Spleen (tissue), 11 donors: ENCODE data around the gene SDK1. TPM values are rescaled to one million over a fixed set of nuclear protein-coding genes. Genes with fewer than 3 reads are reported as not detected.

Experiments
- DNase-seq: peaks from one replicate; pipeline ENCODE4 v3.0.0-alpha.2; 2020
- H3K27ac ChIP-seq, 8 donors: fragments of 200-600 bp; sonication (generic) in 7 of 8; 1 replicate in 4 of 8; 2 replicates in 4 of 8; pipeline versions ENCODE4 v1.5.0 to v1.8.0; 2016 to 2021; ENCODE audit warnings: inconsistent platforms in 4 of 8, mild to moderate bottlenecking in 4 of 8, moderate library complexity in 1 of 8
- H3K27me3 ChIP-seq, 7 donors: fragments of 200-600 bp; sonication (generic) in 6 of 7; replicated peaks in 1 of 7; 1 replicate in 4 of 7; 2 replicates in 3 of 7; pipeline versions ENCODE4 v1.5.0 to v1.8.0; 2016 to 2021; ENCODE audit warnings: inconsistent platforms in 3 of 7, mild to moderate bottlenecking in 1 of 7
- H3K36me3 ChIP-seq, 6 donors: fragments of 200-600 bp; sonication (generic) in 5 of 6; 1 replicate in 4 of 6; 2 replicates in 2 of 6; pipeline versions ENCODE4 v1.5.0 to v1.8.0; 2016 to 2021; ENCODE audit warnings: inconsistent platforms in 2 of 6
- H3K4me1 ChIP-seq, 6 donors: fragments of 200-600 bp; sonication (generic) in 5 of 6; 1 replicate in 3 of 6; 2 replicates in 3 of 6; pipeline versions ENCODE4 v1.5.0 to v1.8.0; 2016 to 2021; ENCODE audit warnings: inconsistent platforms in 3 of 6
- H3K4me3 ChIP-seq, 8 donors: fragments of 200-600 bp; sonication (generic) in 7 of 8; 1 replicate in 4 of 8; 2 replicates in 4 of 8; pipeline versions ENCODE4 v1.5.0 to v1.8.0; 2016 to 2021; ENCODE audit warnings: inconsistent platforms in 4 of 8, mild to moderate bottlenecking in 4 of 8, moderate library complexity in 2 of 8
- H3K9me3 ChIP-seq, 8 donors: fragments of 200-600 bp; sonication (generic) in 7 of 8; 1 replicate in 4 of 8; 2 replicates in 4 of 8; pipeline versions ENCODE4 v1.5.0 to v1.8.0; 2016 to 2021; ENCODE audit warnings: inconsistent platforms in 4 of 8
- CTCF ChIP-seq, 11 experiments: fragments of 200-600 bp in 7 of 11; fragments of 450-650 bp in 4 of 11; sonication (generic) in 4 of 11; IDR thresholded peaks in 8 of 11; conservative IDR thresholded peaks in 3 of 11; 1 replicate in 7 of 11; 2 replicates in 4 of 11; pipeline versions ENCODE4 v1.4.0 to v1.8.0; 2016 to 2021; ENCODE audit warnings: antibody characterized with exemption in 11 of 11, inconsistent platforms in 4 of 11, mild to moderate bottlenecking in 1 of 11
- POLR2A ChIP-seq, 3 donors: fragments of 450-650 bp; IDR thresholded peaks; one replicate each; pipeline ENCODE4 v1.5.1; 2017; ENCODE audit warnings: antibody characterized with exemption in 3 of 3, mild to moderate bottlenecking in 1 of 3
- POLR2AphosphoS5 ChIP-seq, 3 donors: sonication (generic); formaldehyde crosslinking; IDR thresholded peaks; one replicate each; pipeline ENCODE4 v1.5.1; 2017; ENCODE audit warnings: antibody characterized with exemption in 3 of 3
- WGBS, 5 donors: extraction: QIAGEN DNeasy Blood & Tissue Kit in 3 of 5; methylation state at CpG; one replicate each; pipeline versions ENCODE4 v1.1.5 to v1.1.7; 2013 to 2018; 5-methylcytosine and 5-hydroxymethylcytosine counted together
- intact Hi-C: fragments of 100-400 bp; cut with DNase I; formaldehyde crosslinking; loops from one replicate; pipeline ENCODE4 v1.15.0; 2023; ENCODE audit warnings: low total_unique reads
- polyA plus RNA-seq, 3 donors: library from polyadenylated mRNA; stranded (reverse); fragments of 200-250 nt; gene quantifications; one replicate each; pipeline ENCODE4 v1.2.1, GENCODE V29; 2013
- total RNA-seq, 7 donors: library from RNA; depleted of rRNA in 3 of 7; stranded (reverse); fragments of >200 nt in 3 of 7; fragmentation: NEBNext Ultra II Directional in 4 of 7; extraction: Animal tissue kit (Norgen Biotek cat#: 25700) in 4 of 7; gene quantifications; one replicate each; pipeline versions ENCODE4 v1.1.0 to v1.2.1, GENCODE V29; 2016 to 2021
- donor health status: healthy with polysubstance abuse.
- donor health status: DM: no; HTN: no; CAD: no; lungs with moderate emphysema.
- donor health status: DM: no; HTN: no; CAD: no.
- donor health status: Bipolar disorder and iron deficiency.
- donor health status: healthy.
- donor health status: DM: no; HTN: no; CAD: no.
- donor health status: DM: yes; HTN: yes; CAD: no.

SDK1 gene
- total and polyA plus RNA-seq, 10 donors, result 3.2 to 54.1 (median 35.1) TPM

GRCh38 chr7:3978839-3979238 lies 677.8 kb downstream of the SDK1 start:
- H3K4me1 ChIP-seq, result no peaks in the 10 kb centered on the region
- peaks cover 0 to 8% (median 0%) of the 10 kb centered on the region in 6 donors for H3K36me3 ChIP-seq
- H3K4me3 ChIP-seq, result no peak overlapping the region
- DNase-seq, result no peak
- intact Hi-C loops, result no loop called here
- TF ChIP-seq POLR2AphosphoS5 (IDR thresholded peaks at IDR 0.05), result no peak
- TF ChIP-seq POLR2A (IDR thresholded peaks at IDR 0.05), result no peak
- no peak overlapping the region for H3K27ac ChIP-seq
- no peaks in the 10 kb centered on the region for H3K27me3 ChIP-seq
- WGBS, 5 donors, result 80 to 89% (median 85%) methylated on average over 8 of the region's 8 CpGs
- peaks cover 0 to 8% (median 0%) of the 10 kb centered on the region in 8 donors for H3K9me3 ChIP-seq

GRCh38 chr7:3979611-3980299 lies 678.7 kb downstream of the SDK1 start:
- peaks cover 0 to 2% (median 0%) of the 10 kb centered on the region in 6 donors for H3K36me3 ChIP-seq
- H3K4me3 ChIP-seq, result no peak overlapping the region
- TF ChIP-seq POLR2A (IDR thresholded peaks at IDR 0.05) (no peak), CTCF (IDR thresholded peaks at IDR 0.05 in 8 of 11, conservative IDR thresholded peaks at IDR 0.05 in 3 of 11) (no peak), POLR2AphosphoS5 (IDR thresholded peaks at IDR 0.05) (no peak)
- no peaks in the 10 kb centered on the region for H3K4me1 ChIP-seq
- H3K9me3 ChIP-seq, result peaks cover 0 to 8% (median 0%) of the 10 kb centered on the region in 8 donors
- WGBS, 5 donors, result 75 to 83% (median 78%) methylated on average over 5 of the region's 5 CpGs
- no peaks in the 10 kb centered on the region for H3K27me3 ChIP-seq
- intact Hi-C loops, result no loop called here
- no peak overlapping the region for H3K27ac ChIP-seq
- DNase-seq, result no peak

GRCh38 chr7:3980300-3980643 lies 679.2 kb downstream of the SDK1 start:
- Histone ChIP-seq H3K27ac (no peak overlapping the region), H3K27me3 (no peaks in the 10 kb centered on the region), H3K4me3 (no peak overlapping the region), H3K9me3 (peaks cover 0 to 8% (median 0%) of the 10 kb centered on the region in 8 donors), H3K4me1 (no peaks in the 10 kb centered on the region), H3K36me3 (no peaks in the 10 kb centered on the region)
- no peak for DNase-seq
- TF ChIP-seq CTCF (IDR thresholded peaks at IDR 0.05 in 8 of 11, conservative IDR thresholded peaks at IDR 0.05 in 3 of 11) (no peak), POLR2AphosphoS5 (IDR thresholded peaks at IDR 0.05) (no peak), POLR2A (IDR thresholded peaks at IDR 0.05) (no peak)
- WGBS, 5 donors, result 58 to 71% (median 69%) methylated on average over 4 of the region's 4 CpGs
- intact Hi-C loops, result no loop called here

- intact Hi-C loops, result no loop called here
- no peaks in the 10 kb centered on the region for H3K27me3 ChIP-seq
- H3K4me1 ChIP-seq, result no peaks in the 10 kb centered on the region
- DNase-seq, result no peak
- 83 to 89% (median 87%) methylated on average over 3 of the region's 3 CpGs for WGBS, 5 donors
- TF ChIP-seq CTCF (IDR thresholded peaks at IDR 0.05 in 8 of 11, conservative IDR thresholded peaks at IDR 0.05 in 3 of 11), result no peak
- no peak for TF ChIP-seq POLR2AphosphoS5 (IDR thresholded peaks at IDR 0.05)
- no peak for TF ChIP-seq POLR2A (IDR thresholded peaks at IDR 0.05)
- H3K4me3 ChIP-seq, result no peak overlapping the region
- H3K27ac ChIP-seq, result no peak overlapping the region
- no peaks in the 10 kb centered on the region for H3K36me3 ChIP-seq
- peaks cover 0 to 8% (median 0%) of the 10 kb centered on the region in 8 donors for H3K9me3 ChIP-seq
Measured at GRCh38 chr7:3981281-3981680, 680.2 kb downstream of the SDK1 start.
